Measurements from ENCODE around the gene SSPN. TPM values are rescaled to one million over a fixed set of nuclear protein-coding genes. Genes with fewer than 3 reads are reported as not detected.

Gene SSPN
- total RNA-seq, 2 experiments from 2014 or later, result not detected

GRCh38 chr12:26193539-26193938, 1.8 kb upstream of the SSPN start:
- H3K9me3 Mint-ChIP-seq, result no peaks in the 10 kb centered on the region
- DNase-seq, result no peak
- H3K27ac Mint-ChIP-seq, result no peak overlapping the region
- H3K36me3 Mint-ChIP-seq, result no peaks in the 10 kb centered on the region
- no peak overlapping the region for H3K4me3 Mint-ChIP-seq
- intact Hi-C loops (cut with micrococcal nuclease), result no loop called here
- POLR2A ChIA-PET, result no interaction called here
- H3K4me1 Mint-ChIP-seq (ENCODE audit: low read depth), result peaks cover 5% of the 10 kb centered on the region
- CTCF ChIA-PET, result no interaction called here
- H3K27me3 Mint-ChIP-seq, result peaks cover 44% of the 10 kb centered on the region

GRCh38 chr12:26195641-26196420, 458 bp downstream of the SSPN start:
- Mint-ChIP-seq H3K27ac (no peak overlapping the region), H3K4me3 (peak overlapping the region; percentile 60), H3K9me3 (no peaks in the 10 kb centered on the region), H3K27me3 (peaks cover 43% of the 10 kb centered on the region), H3K4me1 (ENCODE audit: low read depth) (peaks cover 5% of the 10 kb centered on the region), H3K36me3 (no peaks in the 10 kb centered on the region)
- CTCF ChIA-PET, result no interaction called here
- intact Hi-C loops (cut with micrococcal nuclease), result no loop called here
- POLR2A ChIA-PET, result no interaction called here
- no peak for DNase-seq

- Mint-ChIP-seq H3K27me3 (peaks cover 41% of the 10 kb centered on the region), H3K4me1 (ENCODE audit: low read depth) (peaks cover 5% of the 10 kb centered on the region), H3K9me3 (no peaks in the 10 kb centered on the region), H3K27ac (no peak overlapping the region), H3K4me3 (no peak overlapping the region), H3K36me3 (no peaks in the 10 kb centered on the region)
- DNase-seq, result no peak
- ChIA-PET POLR2A (no interaction called here), CTCF (no interaction called here)
- intact Hi-C loops (cut with micrococcal nuclease), result no loop called here
Observed at GRCh38 chr12:26196421-26196716, 996 bp downstream of the SSPN start.

- peaks cover 5% of the 10 kb centered on the region for H3K4me1 Mint-ChIP-seq (ENCODE audit: low read depth)
- no peak overlapping the region for H3K27ac Mint-ChIP-seq
- H3K36me3 Mint-ChIP-seq, result no peaks in the 10 kb centered on the region
- ChIA-PET CTCF (no interaction called here), POLR2A (no interaction called here)
- intact Hi-C loops (cut with micrococcal nuclease), result no loop called here
- H3K4me3 Mint-ChIP-seq, result no peak overlapping the region
- DNase-seq, result no peak
- peaks cover 36% of the 10 kb centered on the region for H3K27me3 Mint-ChIP-seq
- H3K9me3 Mint-ChIP-seq, result no peaks in the 10 kb centered on the region
Observed at GRCh38 chr12:26197832-26198231, 2.5 kb downstream of the SSPN start.

GRCh38 chr12:26198742-26199141, 3.4 kb downstream of the SSPN start:
- DNase-seq, result no peak
- peaks cover 33% of the 10 kb centered on the region for H3K27me3 Mint-ChIP-seq
- no peaks in the 10 kb centered on the region for H3K9me3 Mint-ChIP-seq
- ChIA-PET POLR2A (no interaction called here), CTCF (no interaction called here)
- intact Hi-C loops (cut with micrococcal nuclease), result no loop called here
- H3K4me3 Mint-ChIP-seq, result no peak overlapping the region
- H3K27ac Mint-ChIP-seq, result no peak overlapping the region
- H3K4me1 Mint-ChIP-seq (ENCODE audit: low read depth), result peaks cover 5% of the 10 kb centered on the region
- no peaks in the 10 kb centered on the region for H3K36me3 Mint-ChIP-seq

- ChIA-PET CTCF (no interaction called here), POLR2A (no interaction called here)
- Mint-ChIP-seq H3K27ac (no peak overlapping the region), H3K9me3 (no peaks in the 10 kb centered on the region), H3K36me3 (no peaks in the 10 kb centered on the region), H3K4me3 (no peak overlapping the region), H3K4me1 (ENCODE audit: low read depth) (no peaks in the 10 kb centered on the region), H3K27me3 (peaks cover 7% of the 10 kb centered on the region)
- intact Hi-C loops (cut with micrococcal nuclease), result no loop called here
- no peak for DNase-seq
Observed at GRCh38 chr12:26203167-26203780, 7.9 kb downstream of the SSPN start.

GRCh38 chr12:26204612-26205289, 9.4 kb downstream of the SSPN start:
- ChIA-PET CTCF (interaction anchor here (1.2 kb wide), 1 partner anchor 86 kb away, joined by 3 read pairs; no protein-coding TSS in a partner anchor), POLR2A (no interaction called here)
- H3K9me3 Mint-ChIP-seq, result no peaks in the 10 kb centered on the region
- H3K4me1 Mint-ChIP-seq (ENCODE audit: low read depth), result no peaks in the 10 kb centered on the region
- intact Hi-C loops (cut with micrococcal nuclease), result no loop called here
- H3K27me3 Mint-ChIP-seq, result peaks cover 4% of the 10 kb centered on the region
- no peak overlapping the region for H3K4me3 Mint-ChIP-seq
- no peaks in the 10 kb centered on the region for H3K36me3 Mint-ChIP-seq
- DNase-seq, result no peak
- H3K27ac Mint-ChIP-seq, result no peak overlapping the region

GRCh38 chr12:26205298-26205697, 9.9 kb downstream of the SSPN start:
- DNase-seq, result no peak
- no peak overlapping the region for H3K27ac Mint-ChIP-seq
- H3K4me1 Mint-ChIP-seq (ENCODE audit: low read depth), result no peaks in the 10 kb centered on the region
- ChIA-PET POLR2A (no interaction called here), CTCF (interaction anchor here (1.2 kb wide), 1 partner anchor 86 kb away, joined by 3 read pairs; no protein-coding TSS in a partner anchor)
- H3K4me3 Mint-ChIP-seq, result no peak overlapping the region
- H3K9me3 Mint-ChIP-seq, result no peaks in the 10 kb centered on the region
- H3K36me3 Mint-ChIP-seq, result no peaks in the 10 kb centered on the region
- intact Hi-C loops (cut with micrococcal nuclease), result no loop called here
- H3K27me3 Mint-ChIP-seq, result peaks cover 4% of the 10 kb centered on the region

GRCh38 chr12:26205941-26206340, 10.6 kb downstream of the SSPN start:
- CTCF ChIA-PET, result no interaction called here
- Mint-ChIP-seq H3K27me3 (peaks cover 2% of the 10 kb centered on the region), H3K4me1 (ENCODE audit: low read depth) (no peaks in the 10 kb centered on the region), H3K4me3 (no peak overlapping the region), H3K36me3 (no peaks in the 10 kb centered on the region), H3K9me3 (no peaks in the 10 kb centered on the region), H3K27ac (no peak overlapping the region)
- no peak for DNase-seq
- intact Hi-C loops (cut with micrococcal nuclease), result no loop called here
- POLR2A ChIA-PET, result no interaction called here

- CTCF ChIA-PET, result no interaction called here
- Mint-ChIP-seq H3K27me3 (peaks cover 12% of the 10 kb centered on the region), H3K9me3 (no peaks in the 10 kb centered on the region), H3K27ac (no peak overlapping the region), H3K4me1 (ENCODE audit: low read depth) (no peaks in the 10 kb centered on the region), H3K36me3 (no peaks in the 10 kb centered on the region), H3K4me3 (no peak overlapping the region)
- intact Hi-C loops (cut with micrococcal nuclease), result no loop called here
- no peak for DNase-seq
- POLR2A ChIA-PET, result no interaction called here
Observed at GRCh38 chr12:26211331-26211730, 16.0 kb downstream of the SSPN start.

GRCh38 chr12:26212396-26212795, 17.0 kb downstream of the SSPN start:
- H3K9me3 Mint-ChIP-seq, result no peaks in the 10 kb centered on the region
- no peak overlapping the region for H3K4me3 Mint-ChIP-seq
- no peak for DNase-seq
- no peaks in the 10 kb centered on the region for H3K36me3 Mint-ChIP-seq
- ChIA-PET CTCF (interaction anchor here (0.9 kb wide), 1 partner anchor 184 kb away, joined by 3 read pairs; no protein-coding TSS in a partner anchor), POLR2A (no interaction called here)
- no peaks in the 10 kb centered on the region for H3K4me1 Mint-ChIP-seq (ENCODE audit: low read depth)
- peaks cover 11% of the 10 kb centered on the region for H3K27me3 Mint-ChIP-seq
- intact Hi-C loops (cut with micrococcal nuclease), result no loop called here
- no peak overlapping the region for H3K27ac Mint-ChIP-seq

GRCh38 chr12:26212988-26213387, 17.6 kb downstream of the SSPN start:
- Mint-ChIP-seq H3K4me1 (ENCODE audit: low read depth) (no peaks in the 10 kb centered on the region), H3K27me3 (peaks cover 11% of the 10 kb centered on the region), H3K27ac (no peak overlapping the region), H3K4me3 (no peak overlapping the region), H3K9me3 (no peaks in the 10 kb centered on the region), H3K36me3 (no peaks in the 10 kb centered on the region)
- intact Hi-C loops (cut with micrococcal nuclease), result no loop called here
- POLR2A ChIA-PET, result no interaction called here
- CTCF ChIA-PET, result interaction anchor here (0.9 kb wide), 1 partner anchor 183 kb away, joined by 3 read pairs; no protein-coding TSS in a partner anchor
- no peak for DNase-seq

- H3K27me3 Mint-ChIP-seq, result peaks cover 11% of the 10 kb centered on the region
- no peaks in the 10 kb centered on the region for H3K4me1 Mint-ChIP-seq (ENCODE audit: low read depth)
- no peaks in the 10 kb centered on the region for H3K36me3 Mint-ChIP-seq
- CTCF ChIA-PET, result no interaction called here
- intact Hi-C loops (cut with micrococcal nuclease), result no loop called here
- H3K9me3 Mint-ChIP-seq, result no peaks in the 10 kb centered on the region
- no peak for DNase-seq
- POLR2A ChIA-PET, result no interaction called here
- no peak overlapping the region for H3K4me3 Mint-ChIP-seq
- H3K27ac Mint-ChIP-seq, result no peak overlapping the region
Observed at GRCh38 chr12:26214121-26214520, 18.7 kb downstream of the SSPN start.
